Measurements from ENCODE around the gene SUMO4.

SUMO4 gene

DNA sequence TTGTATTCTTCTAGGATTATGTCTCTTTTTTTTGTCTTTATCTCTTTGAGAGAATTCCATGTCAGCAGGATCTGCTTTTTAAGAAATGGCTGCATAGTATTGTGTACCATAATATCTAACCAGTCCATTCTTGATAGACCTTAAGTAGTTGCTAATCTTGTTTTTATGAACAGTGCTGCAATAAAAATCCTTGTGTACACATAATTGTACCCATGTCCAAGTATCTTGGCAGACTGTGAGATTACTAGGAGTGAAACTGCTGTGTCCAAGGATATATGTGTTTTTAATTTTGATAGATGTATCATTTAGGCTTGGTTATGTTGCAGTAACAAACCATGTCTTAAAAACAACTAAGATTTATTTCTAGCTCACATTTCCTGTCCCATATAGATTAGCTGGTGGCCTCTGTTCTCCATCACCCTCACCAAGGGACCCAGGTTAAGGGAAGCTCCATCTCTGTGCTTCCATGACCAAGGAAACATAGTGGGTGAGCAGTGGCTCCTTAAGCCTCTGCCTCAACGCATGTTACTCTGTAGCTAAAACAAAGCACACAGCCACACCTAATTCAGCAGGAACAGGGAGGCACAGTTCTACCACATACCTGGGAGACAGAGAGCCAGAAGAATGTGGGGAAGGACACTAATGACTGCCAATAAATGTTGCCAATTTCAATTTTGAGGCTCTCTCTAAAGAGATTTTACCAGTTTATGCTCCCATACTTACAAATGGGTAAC, 12.1 kb upstream of the SUMO4 start:
- H3K9ac ChIP-seq (ENCODE audit: low read length in 2 of 2) = no peak overlapping the region
- no peaks in the 10 kb centered on the region for H3K4me1 ChIP-seq (ENCODE audit: control insufficient read depth, insufficient read depth, low read length)
- H3K27ac ChIP-seq (ENCODE audit: low read length) = no peak overlapping the region
- H3K4me3 ChIP-seq (ENCODE audit: low read length in 2 of 2) = no peak overlapping the region
- no peaks in the 10 kb centered on the region for H3K9me3 ChIP-seq (ENCODE audit: control insufficient read depth in 2 of 2, low read length in 2 of 2)
- peaks cover 0 to 2% of the 10 kb centered on the region in 2 donors for H3K36me3 ChIP-seq (ENCODE audit: control insufficient read depth in 2 of 2, insufficient read depth in 2 of 2, low read length in 2 of 2)
- no peaks in the 10 kb centered on the region for H3K27me3 ChIP-seq (ENCODE audit: control insufficient read depth in 1 of 2, insufficient read depth in 2 of 2, low read length in 2 of 2)

DNA sequence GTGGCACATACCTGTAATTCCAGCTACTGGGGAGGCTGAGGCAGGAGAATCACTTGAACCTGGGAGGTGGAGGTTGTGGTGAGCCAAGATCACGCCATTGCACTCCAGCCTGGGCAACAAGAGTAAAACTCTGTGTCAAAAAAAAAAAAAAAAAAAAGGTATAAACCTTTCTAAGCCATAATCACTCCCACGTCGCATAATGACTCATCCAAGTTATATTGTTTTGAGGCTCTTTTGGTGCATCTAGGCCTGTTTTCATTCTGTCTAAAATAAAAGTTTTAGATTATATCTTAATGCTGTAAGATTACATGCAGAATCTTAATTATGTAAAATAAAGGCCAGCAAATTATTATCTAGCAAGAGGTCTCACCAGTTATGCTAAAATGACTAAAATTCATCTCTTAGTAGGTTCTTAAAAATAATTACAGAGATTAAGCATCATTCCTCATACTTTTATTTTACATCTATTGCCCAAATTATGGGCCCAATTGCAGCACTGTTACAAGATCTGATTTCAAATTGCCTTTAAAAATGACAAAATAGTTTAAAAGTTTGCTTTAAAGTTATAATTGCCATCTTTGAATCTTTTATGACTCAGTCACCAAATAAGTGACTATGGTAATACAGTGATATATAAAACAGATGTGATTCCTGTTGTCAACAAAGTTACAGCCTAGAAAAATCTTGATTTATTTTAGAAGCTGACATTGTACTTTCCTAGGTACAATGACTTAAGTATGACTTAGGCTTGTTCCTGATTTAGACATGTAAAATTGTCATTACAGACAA, 10.4 kb upstream of the SUMO4 start:
- Histone ChIP-seq H3K27me3 (ENCODE audit: control insufficient read depth in 1 of 2, insufficient read depth in 2 of 2, low read length in 2 of 2) (no peaks in the 10 kb centered on the region), H3K4me3 (ENCODE audit: low read length in 2 of 2) (no peak overlapping the region), H3K9ac (ENCODE audit: low read length in 2 of 2) (no peak overlapping the region), H3K27ac (ENCODE audit: low read length) (no peak overlapping the region), H3K36me3 (ENCODE audit: control insufficient read depth in 2 of 2, insufficient read depth in 2 of 2, low read length in 2 of 2) (no peaks in the 10 kb centered on the region), H3K9me3 (ENCODE audit: control insufficient read depth in 2 of 2, low read length in 2 of 2) (no peaks in the 10 kb centered on the region), H3K4me1 (ENCODE audit: control insufficient read depth, insufficient read depth, low read length) (no peaks in the 10 kb centered on the region)

DNA sequence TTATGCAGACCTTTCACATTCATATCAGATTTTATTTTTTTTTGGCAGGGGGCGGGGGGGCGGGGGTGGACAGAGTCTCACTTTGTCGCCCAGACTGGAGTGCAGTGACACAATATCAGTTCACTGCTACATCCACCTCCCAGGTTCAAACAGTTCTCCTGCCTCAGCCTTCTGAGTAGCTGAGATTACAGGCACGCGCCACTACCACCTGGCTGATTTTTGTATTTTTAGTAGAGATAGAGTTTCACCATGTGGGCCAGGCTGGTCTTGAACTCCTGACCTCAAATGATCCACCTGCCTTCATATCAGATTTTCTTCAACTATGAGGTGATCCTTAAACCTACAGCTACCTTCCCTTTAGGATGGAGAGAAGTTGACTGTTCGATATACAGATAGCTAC, 8.0 kb upstream of the SUMO4 start:
- Histone ChIP-seq H3K4me1 (ENCODE audit: control insufficient read depth, insufficient read depth, low read length) (no peaks in the 10 kb centered on the region), H3K9ac (ENCODE audit: low read length in 2 of 2) (no peak overlapping the region), H3K4me3 (ENCODE audit: low read length in 2 of 2) (no peak overlapping the region), H3K27ac (ENCODE audit: low read length) (no peak overlapping the region), H3K36me3 (ENCODE audit: control insufficient read depth in 2 of 2, insufficient read depth in 2 of 2, low read length in 2 of 2) (no peaks in the 10 kb centered on the region), H3K9me3 (ENCODE audit: control insufficient read depth in 2 of 2, low read length in 2 of 2) (no peaks in the 10 kb centered on the region), H3K27me3 (ENCODE audit: control insufficient read depth in 1 of 2, insufficient read depth in 2 of 2, low read length in 2 of 2) (no peaks in the 10 kb centered on the region)

DNA sequence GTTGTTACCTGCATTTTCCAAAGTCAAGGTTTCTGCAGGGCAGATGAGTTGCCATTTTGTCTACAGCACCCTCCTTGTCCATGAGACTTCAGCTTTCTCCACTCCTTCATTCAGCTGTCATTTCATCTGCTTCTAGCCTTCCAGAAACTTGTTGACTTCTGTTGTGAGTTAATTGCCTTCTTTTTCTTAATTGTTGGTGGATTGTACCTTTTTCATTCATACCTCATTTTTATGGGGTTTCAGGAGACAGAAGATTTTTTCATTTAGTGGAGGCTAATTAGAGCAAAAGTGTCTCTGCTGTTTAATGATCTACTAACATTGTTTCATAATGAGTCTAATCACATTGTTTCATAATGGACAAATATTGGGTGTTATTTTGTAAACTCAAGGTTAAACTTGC, 7.5 kb upstream of the SUMO4 start:
- no peaks in the 10 kb centered on the region for H3K9me3 ChIP-seq (ENCODE audit: control insufficient read depth in 2 of 2, low read length in 2 of 2)
- H3K4me3 ChIP-seq (ENCODE audit: low read length in 2 of 2) = no peak overlapping the region
- H3K36me3 ChIP-seq (ENCODE audit: control insufficient read depth in 2 of 2, insufficient read depth in 2 of 2, low read length in 2 of 2) = no peaks in the 10 kb centered on the region
- no peaks in the 10 kb centered on the region for H3K4me1 ChIP-seq (ENCODE audit: control insufficient read depth, insufficient read depth, low read length)
- no peak overlapping the region for H3K27ac ChIP-seq (ENCODE audit: low read length)
- no peak overlapping the region for H3K9ac ChIP-seq (ENCODE audit: low read length in 2 of 2)
- no peaks in the 10 kb centered on the region for H3K27me3 ChIP-seq (ENCODE audit: control insufficient read depth in 1 of 2, insufficient read depth in 2 of 2, low read length in 2 of 2)

DNA sequence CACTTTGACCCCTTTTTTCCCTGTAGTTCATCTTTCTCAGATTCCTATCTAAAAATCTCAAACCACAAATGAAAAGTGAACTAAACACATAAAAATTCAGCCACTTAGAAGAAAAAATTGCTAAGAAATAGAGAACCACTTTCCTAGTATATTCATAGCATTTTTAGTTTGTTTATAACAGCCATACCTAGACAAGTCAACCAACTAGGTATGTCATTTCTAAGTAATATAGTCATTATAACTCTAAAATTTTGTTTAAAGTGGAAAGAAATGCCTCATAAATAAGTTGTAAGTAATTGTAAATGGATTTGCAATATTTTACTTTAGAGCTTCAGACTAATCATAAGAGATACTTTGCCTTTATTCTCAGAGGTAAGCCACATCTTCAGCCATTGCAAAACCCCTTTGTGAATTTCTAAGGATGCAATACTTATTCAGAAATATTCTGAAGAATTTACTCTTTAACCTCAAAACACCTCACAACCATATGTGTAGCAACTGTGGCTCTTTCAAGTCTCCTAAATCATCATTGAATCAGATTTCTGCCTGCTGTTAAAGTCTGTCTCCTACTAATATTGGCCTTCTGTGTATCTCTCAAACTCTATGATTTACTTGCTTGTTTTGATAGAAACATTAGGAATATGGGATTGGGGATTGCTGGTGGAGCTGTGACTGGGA, 6.9 kb upstream of the SUMO4 start:
- H3K9ac ChIP-seq (ENCODE audit: low read length in 2 of 2) = no peak overlapping the region
- no peaks in the 10 kb centered on the region for H3K27me3 ChIP-seq (ENCODE audit: control insufficient read depth in 1 of 2, insufficient read depth in 2 of 2, low read length in 2 of 2)
- H3K27ac ChIP-seq (ENCODE audit: low read length) = no peak overlapping the region
- no peaks in the 10 kb centered on the region for H3K9me3 ChIP-seq (ENCODE audit: control insufficient read depth in 2 of 2, low read length in 2 of 2)
- peaks cover 2 to 3% of the 10 kb centered on the region in 2 donors for H3K36me3 ChIP-seq (ENCODE audit: control insufficient read depth in 2 of 2, insufficient read depth in 2 of 2, low read length in 2 of 2)
- H3K4me1 ChIP-seq (ENCODE audit: control insufficient read depth, insufficient read depth, low read length) = no peaks in the 10 kb centered on the region
- H3K4me3 ChIP-seq (ENCODE audit: low read length in 2 of 2) = no peak overlapping the region

DNA sequence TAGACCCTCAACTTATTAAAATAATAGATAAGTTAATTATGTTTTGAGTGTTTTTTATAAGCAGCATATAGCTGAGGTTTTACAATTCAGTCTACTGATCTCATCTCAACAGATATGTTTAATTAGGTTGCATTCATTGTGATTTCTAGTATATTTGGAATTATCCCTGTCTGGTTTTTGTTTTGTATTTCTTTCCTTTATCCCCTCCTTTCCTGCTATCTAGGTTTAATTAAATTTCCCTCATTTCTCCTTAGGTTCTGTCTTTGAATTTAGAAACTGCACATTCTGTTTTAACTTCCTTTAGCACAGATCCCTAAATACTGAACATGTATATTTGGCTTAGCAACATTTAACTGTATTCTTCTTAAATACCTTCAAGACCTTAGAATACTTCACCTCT, 4.9 kb upstream of the SUMO4 start:
- no peaks in the 10 kb centered on the region for H3K9me3 ChIP-seq (ENCODE audit: control insufficient read depth in 2 of 2, low read length in 2 of 2)
- no peaks in the 10 kb centered on the region for H3K4me1 ChIP-seq (ENCODE audit: control insufficient read depth, insufficient read depth, low read length)
- H3K36me3 ChIP-seq (ENCODE audit: control insufficient read depth in 2 of 2, insufficient read depth in 2 of 2, low read length in 2 of 2) = peaks cover 5% of the 10 kb centered on the region in 2 donors
- H3K27me3 ChIP-seq (ENCODE audit: control insufficient read depth in 1 of 2, insufficient read depth in 2 of 2, low read length in 2 of 2) = no peaks in the 10 kb centered on the region
- H3K4me3 ChIP-seq (ENCODE audit: low read length in 2 of 2) = no peak overlapping the region
- H3K9ac ChIP-seq (ENCODE audit: low read length in 2 of 2) = no peak overlapping the region
- no peak overlapping the region for H3K27ac ChIP-seq (ENCODE audit: low read length)

DNA sequence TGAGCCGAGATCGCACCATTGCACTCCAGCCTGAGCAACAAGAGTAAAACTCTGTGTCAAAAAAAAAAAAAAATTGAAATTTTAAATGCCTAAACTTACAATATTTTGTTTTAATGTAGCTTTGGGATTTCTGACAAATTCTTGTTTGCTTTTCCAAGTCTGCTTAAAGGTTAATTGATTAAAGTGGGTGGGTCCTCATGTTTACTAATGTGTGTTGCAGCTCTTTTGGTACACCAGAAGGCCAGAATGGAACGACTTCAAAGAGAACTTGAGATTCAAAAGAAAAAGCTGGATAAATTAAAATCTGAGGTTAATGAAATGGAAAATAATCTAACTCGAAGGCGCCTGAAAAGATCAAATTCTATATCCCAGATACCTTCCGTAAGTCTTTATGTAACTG, 2.7 kb upstream of the SUMO4 start:
- H3K9me3 ChIP-seq (ENCODE audit: control insufficient read depth in 2 of 2, low read length in 2 of 2) = no peaks in the 10 kb centered on the region
- H3K4me3 ChIP-seq (ENCODE audit: low read length in 2 of 2) = no peak overlapping the region
- H3K9ac ChIP-seq (ENCODE audit: low read length in 2 of 2) = no peak overlapping the region
- H3K36me3 ChIP-seq (ENCODE audit: control insufficient read depth in 2 of 2, insufficient read depth in 2 of 2, low read length in 2 of 2) = peaks cover 12 to 13% of the 10 kb centered on the region in 2 donors
- H3K27ac ChIP-seq (ENCODE audit: low read length) = no peak overlapping the region
- H3K4me1 ChIP-seq (ENCODE audit: control insufficient read depth, insufficient read depth, low read length) = no peaks in the 10 kb centered on the region
- no peaks in the 10 kb centered on the region for H3K27me3 ChIP-seq (ENCODE audit: control insufficient read depth in 1 of 2, insufficient read depth in 2 of 2, low read length in 2 of 2)

DNA sequence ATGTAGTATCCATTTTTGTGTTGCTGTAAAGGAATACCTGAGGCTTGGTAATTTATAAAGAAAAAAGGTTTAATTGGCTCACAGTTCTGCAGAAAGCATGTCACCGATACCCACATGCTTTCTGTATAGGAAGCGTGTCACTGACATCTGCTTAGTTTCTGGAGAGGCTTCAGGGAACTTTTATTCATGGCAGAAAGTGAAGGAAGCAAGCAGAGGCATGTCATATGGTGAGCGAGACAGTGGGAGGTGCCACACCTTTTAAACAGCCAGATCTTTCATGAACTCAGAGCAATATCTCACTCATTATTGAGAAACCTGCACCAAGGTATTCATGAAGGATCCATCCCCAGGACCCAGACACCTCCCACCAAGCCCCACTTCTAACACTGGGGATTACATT, 3.5 kb downstream of the SUMO4 start:
- H3K4me3 ChIP-seq (ENCODE audit: low read length in 2 of 2) = no peak overlapping the region
- peaks cover 12 to 17% of the 10 kb centered on the region in 2 donors for H3K36me3 ChIP-seq (ENCODE audit: control insufficient read depth in 2 of 2, insufficient read depth in 2 of 2, low read length in 2 of 2)
- no peaks in the 10 kb centered on the region for H3K27me3 ChIP-seq (ENCODE audit: control insufficient read depth in 1 of 2, insufficient read depth in 2 of 2, low read length in 2 of 2)

DNA sequence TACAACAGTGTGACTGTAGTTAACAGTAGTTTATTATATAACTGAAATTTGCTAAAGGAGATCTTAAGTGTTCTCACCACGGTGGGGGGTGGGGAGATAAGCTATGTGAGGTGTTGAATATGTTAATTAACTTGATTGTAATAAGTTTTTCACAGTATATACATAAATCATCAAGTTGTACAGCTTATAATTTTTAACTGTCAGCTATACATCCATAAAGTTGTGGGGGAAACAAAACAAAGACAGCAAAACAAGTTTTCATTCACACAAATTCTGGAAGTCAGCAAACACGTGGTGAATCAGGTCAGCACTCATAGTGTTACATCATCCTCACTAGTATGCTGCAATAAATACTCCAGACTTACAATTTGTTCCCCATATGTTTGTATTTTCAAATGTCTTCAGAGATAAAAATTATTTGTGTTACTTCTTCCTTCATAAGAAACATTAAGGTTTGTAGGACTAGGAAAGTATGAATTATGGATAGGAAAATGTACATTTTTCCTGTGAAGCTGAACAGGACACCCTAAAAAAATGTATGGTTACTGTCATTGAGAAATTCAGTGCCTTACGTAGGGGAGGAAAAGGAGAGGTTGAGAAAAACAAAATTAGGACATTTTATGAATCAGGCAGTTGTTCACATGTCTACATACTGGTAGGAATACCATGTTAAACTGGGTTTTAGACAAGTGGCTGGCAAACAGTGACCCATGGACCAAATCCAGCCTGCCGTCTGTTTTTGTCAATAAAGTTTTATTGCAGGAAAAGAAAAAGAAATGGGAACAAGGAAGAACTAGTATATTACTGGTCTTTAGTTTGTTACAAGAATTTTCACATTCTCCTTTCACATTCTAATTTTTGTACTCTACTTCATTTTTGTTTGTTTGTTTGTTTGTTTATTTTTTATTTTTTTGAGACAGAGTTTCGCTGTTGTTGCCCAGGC, 6.0 kb downstream of the SUMO4 start:
- peaks cover 9 to 10% of the 10 kb centered on the region in 2 donors for H3K36me3 ChIP-seq (ENCODE audit: control insufficient read depth in 2 of 2, insufficient read depth in 2 of 2, low read length in 2 of 2)
- no peaks in the 10 kb centered on the region for H3K4me1 ChIP-seq (ENCODE audit: control insufficient read depth, insufficient read depth, low read length)
- no peaks in the 10 kb centered on the region for H3K27me3 ChIP-seq (ENCODE audit: control insufficient read depth in 1 of 2, insufficient read depth in 2 of 2, low read length in 2 of 2)
- no peak overlapping the region for H3K27ac ChIP-seq (ENCODE audit: low read length)
- no peak overlapping the region for H3K9ac ChIP-seq (ENCODE audit: low read length in 2 of 2)
- H3K9me3 ChIP-seq (ENCODE audit: control insufficient read depth in 2 of 2, low read length in 2 of 2) = no peaks in the 10 kb centered on the region
- no peak overlapping the region for H3K4me3 ChIP-seq (ENCODE audit: low read length in 2 of 2)

More for the DNA sequence above, 3.5 kb downstream of the SUMO4 start:
- Histone ChIP-seq H3K9me3 (ENCODE audit: control insufficient read depth in 2 of 2, low read length in 2 of 2) (no peaks in the 10 kb centered on the region), H3K9ac (ENCODE audit: low read length in 2 of 2) (no peak overlapping the region), H3K27ac (ENCODE audit: low read length) (no peak overlapping the region), H3K4me1 (ENCODE audit: control insufficient read depth, insufficient read depth, low read length) (no peaks in the 10 kb centered on the region)

DNA sequence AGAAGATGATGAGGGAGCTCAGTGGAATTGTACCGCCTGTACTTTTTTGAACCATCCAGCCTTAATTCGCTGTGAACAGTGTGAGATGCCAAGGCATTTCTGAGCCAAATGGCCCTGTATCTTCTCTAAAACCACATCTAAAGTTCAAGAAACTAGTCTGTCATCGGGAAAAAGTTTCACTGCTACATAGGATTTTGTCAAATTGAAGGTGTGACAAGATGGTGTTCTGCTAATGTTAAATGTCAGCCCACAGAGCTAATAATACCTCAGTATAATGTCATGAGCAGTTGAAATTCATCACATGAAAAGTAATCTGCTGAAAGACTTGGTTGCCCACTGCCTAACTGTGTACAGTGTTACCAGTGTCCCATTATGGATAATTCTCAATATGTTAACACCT, 9.6 kb downstream of the SUMO4 start:
- H3K27ac ChIP-seq (ENCODE audit: low read length) = no peak overlapping the region
- H3K9ac ChIP-seq (ENCODE audit: low read length in 2 of 2) = no peak overlapping the region
- H3K27me3 ChIP-seq (ENCODE audit: control insufficient read depth in 1 of 2, insufficient read depth in 2 of 2, low read length in 2 of 2) = no peaks in the 10 kb centered on the region
- no peak overlapping the region for H3K4me3 ChIP-seq (ENCODE audit: low read length in 2 of 2)
- H3K4me1 ChIP-seq (ENCODE audit: control insufficient read depth, insufficient read depth, low read length) = no peaks in the 10 kb centered on the region
- no peaks in the 10 kb centered on the region for H3K9me3 ChIP-seq (ENCODE audit: control insufficient read depth in 2 of 2, low read length in 2 of 2)
- H3K36me3 ChIP-seq (ENCODE audit: control insufficient read depth in 2 of 2, insufficient read depth in 2 of 2, low read length in 2 of 2) = peaks cover 5 to 9% of the 10 kb centered on the region in 2 donors
